SK-N-SH (cell line): ENCODE results near the gene GDE1. TPM values are rescaled to one million over a fixed set of nuclear protein-coding genes. Genes with fewer than 3 reads are reported as not detected.

Experiments used
- CTCF ChIA-PET: fragments of 300-600, 350-600 bp; formaldehyde crosslinking; extraction: SDS; loops from one replicate; lab custom pipeline; 2021; lab: Yijun Ruan, JAX
- POLR2A ChIA-PET: fragments of 350-600 bp; sonication (Branson Sonifier 250); formaldehyde crosslinking; extraction: SDS; loops from one replicate; lab custom pipeline; 2020; ENCODE audit warnings: antibody characterized with exemption, inconsistent platforms; lab: Yijun Ruan, JAX
- DNase-seq: peaks from one replicate; pipeline ENCODE4 v3.0.0; 2012
- H2AFZ ChIP-seq: fragments of 200-600 bp; sonication (generic); 2 replicates; pipeline ENCODE4 v1.8.1; 2016; ENCODE audit warnings: antibody characterized with exemption, mild to moderate bottlenecking, low read depth
- H3F3A ChIP-seq: fragments of 200-600 bp; sonication (generic); replicated peaks from 2 replicates; pipeline ENCODE3; 2016; ENCODE audit warnings: antibody characterized with exemption, mild to moderate bottlenecking; ENCODE audit not compliant: insufficient read depth
- H3K27ac ChIP-seq, 2 experiments: fragments of 200-500 bp in 1 of 2; fragments of 200-600 bp in 1 of 2; sonication (Bioruptor generic) in 1 of 2; sonication (generic), shearing (Covaris generic) in 1 of 2; 2 replicates each; pipeline versions ENCODE4 v1.5.1 to v1.6.1; 2014 to 2016; ENCODE audit warnings: low read depth in 2 of 2, inconsistent platforms in 1 of 2, low read length in 1 of 2, mild to moderate bottlenecking in 1 of 2, mixed read lengths in 1 of 2
- H3K27me3 ChIP-seq: fragments of 200-600 bp; sonication (generic), shearing (Covaris generic); 2 replicates; pipeline ENCODE4 v1.6.1; 2016; ENCODE audit warnings: mixed run types; ENCODE audit not compliant: insufficient read depth
- H3K36me3 ChIP-seq, 2 experiments: fragments of 200-500 bp in 1 of 2; fragments of 200-600 bp in 1 of 2; sonication (Bioruptor generic) in 1 of 2; sonication (generic) in 1 of 2; replicated peaks in 1 of 2; 2 replicates each; pipeline versions ENCODE3 to v1.5.1; 2014 to 2016; ENCODE audit warnings: low read length in 1 of 2, mild to moderate bottlenecking in 1 of 2; ENCODE audit not compliant: insufficient read depth in 2 of 2, control insufficient read depth in 1 of 2
- H3K4me1 ChIP-seq, 2 experiments: fragments of 200-500 bp in 1 of 2; fragments of 200-600 bp in 1 of 2; sonication (Bioruptor generic) in 1 of 2; sonication (generic), shearing (Covaris generic) in 1 of 2; 2 replicates each; pipeline versions ENCODE4 v1.5.1 to v1.6.1; 2014 to 2016; ENCODE audit warnings: low read depth in 1 of 2, low read length in 1 of 2, mixed run types in 1 of 2; ENCODE audit not compliant: insufficient read depth in 2 of 2, control insufficient read depth in 1 of 2
- H3K4me2 ChIP-seq: fragments of 200-600 bp; sonication (generic), shearing (Covaris generic); 2 replicates; pipeline ENCODE4 v1.6.1; 2017; ENCODE audit warnings: mixed run types
- H3K4me3 ChIP-seq, 2 experiments: fragments of 200-500 bp in 1 of 2; fragments of 200-600 bp in 1 of 2; sonication (Bioruptor generic) in 1 of 2; sonication (generic), shearing (Covaris generic) in 1 of 2; 2 replicates each; pipeline versions ENCODE4 v1.5.1 to v1.8.1; 2014 to 2016; ENCODE audit warnings: low read depth in 2 of 2, inconsistent platforms in 1 of 2, low read length in 1 of 2, mild to moderate bottlenecking in 1 of 2, mixed read lengths in 1 of 2, moderate library complexity in 1 of 2
- H3K79me2 ChIP-seq: fragments of 200-600 bp; sonication (generic); 2 replicates; pipeline ENCODE4 v1.8.1; 2017; ENCODE audit warnings: mild to moderate bottlenecking; ENCODE audit not compliant: insufficient read depth
- H3K9ac ChIP-seq: fragments of 200-600 bp; sonication (generic); 2 replicates; pipeline ENCODE4 v1.6.1; 2017; ENCODE audit warnings: mixed run types
- H3K9me2 ChIP-seq: fragments of 200-600 bp; sonication (generic); 2 replicates; pipeline ENCODE4 v1.6.1; 2017; ENCODE audit warnings: mixed run types
- H3K9me3 ChIP-seq: fragments of 200-600 bp; sonication (generic); 2 replicates; pipeline ENCODE4 v1.6.1; 2017; ENCODE audit warnings: mixed run types, mild to moderate bottlenecking, moderate library complexity
- H4K20me1 ChIP-seq: fragments of 200-600 bp; sonication (generic); 2 replicates; pipeline ENCODE4 v1.6.1; 2017; ENCODE audit warnings: mild to moderate bottlenecking, mixed run types; ENCODE audit not compliant: insufficient read depth
- FOSL2 ChIP-seq: IDR thresholded peaks from 2 replicates; pipeline ENCODE4 v1.4.0; 2012; ENCODE audit warnings: low read depth, mild to moderate bottlenecking, moderate library complexity, borderline replicate concordance
- FOXJ3 ChIP-seq: sonication (generic); formaldehyde crosslinking; IDR thresholded peaks from 2 replicates; pipeline ENCODE4 v1.5.1; 2020; ENCODE audit warnings: mild to moderate bottlenecking, missing genetic modification reagents
- POLR2AphosphoS5 ChIP-seq: IDR thresholded peaks from 2 replicates; pipeline ENCODE4 v1.6.1; 2012; ENCODE audit warnings: low read depth, low read length
- REST ChIP-seq: IDR thresholded peaks from 2 replicates; pipeline ENCODE4 v1.6.1; 2012; ENCODE audit warnings: mild to moderate bottlenecking, low read depth, low read length, moderate library complexity
- ZBTB33 ChIP-seq: IDR thresholded peaks from 2 replicates; pipeline ENCODE4 v1.4.0; 2012; ENCODE audit warnings: low read depth, borderline replicate concordance
- WGBS: methylation state at CpG from one replicate; pipeline ENCODE4 v1.1.6; 2017; ENCODE audit warnings: low lambda C conversion rate; 5-methylcytosine and 5-hydroxymethylcytosine counted together
- polyA plus RNA-seq, 3 experiments: library from polyadenylated mRNA; depleted of rRNA; stranded (reverse); fragments of >200 nt; gene quantifications; 2 replicates each; pipeline ENCODE4 v1.2.3, GENCODE V29; 2012

The GDE1 gene
- polyA plus RNA-seq, 1 of the 3 experiments (the other 2 are of a cell fraction) = 37.0 TPM

GRCh38 chr16:19522760-19523159 lies 862 bp upstream of the GDE1 start:
- CTCF ChIA-PET = no interaction called here
- Histone ChIP-seq H3K4me2 (no peak overlapping the region), H2AFZ (peak overlapping the region; percentile 88), H3K4me1 (peaks cover 8 to 23% of the 10 kb centered on the region in 2 experiments; a peak in 3 of 4 replicates), H4K20me1 (no peaks in the 10 kb centered on the region), H3K4me3 (no peak overlapping the region), H3K27ac (no peak overlapping the region)
- TF ChIP-seq FOSL2 (no peak), POLR2AphosphoS5 (no peak), REST (no peak), ZBTB33 (no peak)
- TF ChIP-seq, all 33 proteins: peak for 0
- Histone ChIP-seq H3K27me3 (no peaks in the 10 kb centered on the region), H3K9me3 (no peaks in the 10 kb centered on the region), H3K9ac (no peak overlapping the region), H3K9me2 (no peaks in the 10 kb centered on the region), H3F3A (peaks cover 7% of the 10 kb centered on the region), H3K79me2 (peaks cover 73% of the 10 kb centered on the region), H3K36me3 (peaks cover 1 to 7% of the 10 kb centered on the region in 2 experiments)
- 78% methylated on average over 2 of the region's 2 CpGs for WGBS
- POLR2A ChIA-PET = no interaction called here
- no peak for DNase-seq

- CTCF ChIA-PET = no interaction called here
- H3K79me2 ChIP-seq = peaks cover 71% of the 10 kb centered on the region
These were observed 467 bp upstream of the GDE1 start for GRCh38 chr16:19522397-19522732.

More at GRCh38 chr16:19522397-19522732, 467 bp upstream of the GDE1 start:
- no peak for DNase-seq
- Histone ChIP-seq H3K27me3 (no peaks in the 10 kb centered on the region), H3K9me3 (no peaks in the 10 kb centered on the region), H3K9me2 (no peaks in the 10 kb centered on the region), H3K27ac (peak overlapping the region; percentile 71 to 80; a peak in 3 of 4 replicates), H2AFZ (peak overlapping the region; percentile 88), H3K36me3 (peaks cover 0 to 6% of the 10 kb centered on the region in 2 experiments), H3F3A (peaks cover 7% of the 10 kb centered on the region), H4K20me1 (no peaks in the 10 kb centered on the region), H3K4me1 (peaks cover 8 to 23% of the 10 kb centered on the region in 2 experiments; a peak in 3 of 4 replicates), H3K9ac (no peak overlapping the region), H3K4me2 (peak overlapping the region; percentile 92), H3K4me3 (peak overlapping the region; percentile 89 to 94)
- POLR2A ChIA-PET = no interaction called here
- no peak for TF ChIP-seq FOXJ3 (CRISPR knock-in tag)
- 29% methylated on average over 5 of the region's 5 CpGs for WGBS
